GM18519 (cell line): ENCODE results near the gene TRIM69.

ENCODE experiments used
- ATAC-seq: cut with Tn5 transposase; IDR thresholded peaks from one replicate; pipeline ENCODE4 v1.9.1; 2021; ENCODE audit warnings: mild to moderate bottlenecking, moderate library complexity; ENCODE audit not compliant: unreplicated experiment, low FRiP score

The TRIM69 gene

GRCh38 chr15:44801364-44801763 lies 65.0 kb downstream of the TRIM69 start:
- ATAC-seq: no peak

GRCh38 chr15:44801797-44802196 lies 65.5 kb downstream of the TRIM69 start:
- no peak for ATAC-seq

- peak; percentile 73 for ATAC-seq
Measured at GRCh38 chr15:44802336-44802735, 66.0 kb downstream of the TRIM69 start.

GRCh38 chr15:44804298-44805046 lies 68.1 kb downstream of the TRIM69 start:
- no peak for ATAC-seq

- no peak for ATAC-seq
Measured at GRCh38 chr15:44808557-44808956, 72.2 kb downstream of the TRIM69 start.

GRCh38 chr15:44810237-44810636 lies 73.9 kb downstream of the TRIM69 start:
- no peak for ATAC-seq

GRCh38 chr15:44811337-44811736 lies 75.0 kb downstream of the TRIM69 start:
- no peak for ATAC-seq

GRCh38 chr15:44812029-44812517 lies 75.7 kb downstream of the TRIM69 start:
- no peak for ATAC-seq

- ATAC-seq: no peak
Measured at GRCh38 chr15:44813231-44813630, 76.9 kb downstream of the TRIM69 start.
